Body of pancreas (tissue), 4 donors: ENCODE data around the gene CARNS1.

Source experiments
- CTCF ChIP-seq, 7 experiments: fragments of 450-650 bp in 4 of 7; fragments of 200-600 bp in 3 of 7; sonication (generic) in 3 of 7; IDR thresholded peaks; one replicate each; pipeline ENCODE4 v1.5.1; 2016 to 2019; ENCODE audit warnings: antibody characterized with exemption in 7 of 7
- POLR2A ChIP-seq, 3 donors: fragments of 450-650 bp; IDR thresholded peaks; one replicate each; pipeline ENCODE4 v1.6.1; 2016; ENCODE audit warnings: antibody characterized with exemption in 3 of 3, mild to moderate bottlenecking in 2 of 3

- no peak for TF ChIP-seq CTCF (IDR thresholded peaks at IDR 0.05)
- TF ChIP-seq POLR2A (IDR thresholded peaks at IDR 0.05): no peak
These were observed 46.2 kb upstream of the CARNS1 start for GRCh38 chr11:67369275-67369674.
